ENCODE measurements around the gene CPED1.

The CPED1 gene

GRCh38 chr7:121024611-121025010, 36.1 kb downstream of the CPED1 start:
- no peak overlapping the region for H3K4me3 ChIP-seq (ENCODE audit: low read length)
- H3K9ac ChIP-seq (ENCODE audit: low read length) = no peak overlapping the region
- H3K36me3 ChIP-seq (replicated peaks; ENCODE audit: insufficient read depth, low read length) = no peaks in the 10 kb centered on the region
- DNase-seq = no peak
- H3K27me3 ChIP-seq (replicated peaks; ENCODE audit: insufficient read depth, low read length) = no peaks in the 10 kb centered on the region
- H3F3A ChIP-seq (ENCODE audit: insufficient read depth, low read length) = peaks cover 5% of the 10 kb centered on the region; the same call in 1 of the 2 replicates
- H4K20me1 ChIP-seq (ENCODE audit: insufficient read depth, low read length) = no peaks in the 10 kb centered on the region
- TF ChIP-seq CTCF (IDR thresholded peaks at IDR 0.05; ENCODE audit: low read length) = no peak
- TF ChIP-seq EZH2 (optimal IDR thresholded peaks at IDR 0.05; ENCODE audit: low read depth, low read length) = no peak
- TF ChIP-seq EZH2phosphoT487 (IDR thresholded peaks at IDR 0.05; ENCODE audit: low read length) = no peak
- no peak overlapping the region for H2AFZ ChIP-seq (ENCODE audit: low read length)
- no peaks in the 10 kb centered on the region for H3K9me2 ChIP-seq (replicated peaks; ENCODE audit: insufficient read depth, low read length)
- no peak overlapping the region for H3K4me2 ChIP-seq (ENCODE audit: low read depth, low read length)
- H3K27ac ChIP-seq (ENCODE audit: low read length) = no peak overlapping the region
- no peaks in the 10 kb centered on the region for H3K79me2 ChIP-seq (ENCODE audit: low read length)
- H3K9me3 ChIP-seq (replicated peaks; ENCODE audit: insufficient read depth, low read length) = no peaks in the 10 kb centered on the region
- H3K4me1 ChIP-seq (ENCODE audit: low read length) = peaks cover 10% of the 10 kb centered on the region

GRCh38 chr7:121026159-121026558, 37.6 kb downstream of the CPED1 start:
- Histone ChIP-seq H3K9me3 (replicated peaks; ENCODE audit: insufficient read depth, low read length) (no peaks in the 10 kb centered on the region), H4K20me1 (ENCODE audit: insufficient read depth, low read length) (no peaks in the 10 kb centered on the region), H3K36me3 (replicated peaks; ENCODE audit: insufficient read depth, low read length) (no peaks in the 10 kb centered on the region), H2AFZ (ENCODE audit: low read length) (no peak overlapping the region), H3K4me2 (ENCODE audit: low read depth, low read length) (no peak overlapping the region), H3K4me1 (ENCODE audit: low read length) (peaks cover 10% of the 10 kb centered on the region), H3K4me3 (ENCODE audit: low read length) (no peak overlapping the region), H3K79me2 (ENCODE audit: low read length) (no peaks in the 10 kb centered on the region), H3F3A (ENCODE audit: insufficient read depth, low read length) (peaks cover 5% of the 10 kb centered on the region; the same call in 1 of the 2 replicates), H3K9ac (ENCODE audit: low read length) (no peak overlapping the region), H3K27ac (ENCODE audit: low read length) (no peak overlapping the region), H3K27me3 (replicated peaks; ENCODE audit: insufficient read depth, low read length) (no peaks in the 10 kb centered on the region), H3K9me2 (replicated peaks; ENCODE audit: insufficient read depth, low read length) (no peaks in the 10 kb centered on the region)
- TF ChIP-seq EZH2phosphoT487 (IDR thresholded peaks at IDR 0.05; ENCODE audit: low read length) (no peak), CTCF (IDR thresholded peaks at IDR 0.05; ENCODE audit: low read length) (no peak), EZH2 (optimal IDR thresholded peaks at IDR 0.05; ENCODE audit: low read depth, low read length) (no peak)
- DNase-seq = peak; percentile 21

GRCh38 chr7:121026577-121027111, 38.1 kb downstream of the CPED1 start:
- Histone ChIP-seq H3K4me1 (ENCODE audit: low read length) (peaks cover 10% of the 10 kb centered on the region), H3K27me3 (replicated peaks; ENCODE audit: insufficient read depth, low read length) (no peaks in the 10 kb centered on the region)

More at GRCh38 chr7:121026577-121027111, 38.1 kb downstream of the CPED1 start:
- Histone ChIP-seq H3K9me2 (replicated peaks; ENCODE audit: insufficient read depth, low read length) (no peaks in the 10 kb centered on the region), H3K4me3 (ENCODE audit: low read length) (no peak overlapping the region), H3K9ac (ENCODE audit: low read length) (no peak overlapping the region), H3K36me3 (replicated peaks; ENCODE audit: insufficient read depth, low read length) (no peaks in the 10 kb centered on the region), H3K9me3 (replicated peaks; ENCODE audit: insufficient read depth, low read length) (no peaks in the 10 kb centered on the region), H4K20me1 (ENCODE audit: insufficient read depth, low read length) (no peaks in the 10 kb centered on the region), H3K27ac (ENCODE audit: low read length) (no peak overlapping the region), H3K4me2 (ENCODE audit: low read depth, low read length) (no peak overlapping the region), H3K79me2 (ENCODE audit: low read length) (no peaks in the 10 kb centered on the region), H2AFZ (ENCODE audit: low read length) (no peak overlapping the region), H3F3A (ENCODE audit: insufficient read depth, low read length) (peaks cover 5% of the 10 kb centered on the region; the same call in 1 of the 2 replicates)
- DNase-seq = no peak
- TF ChIP-seq EZH2 (optimal IDR thresholded peaks at IDR 0.05; ENCODE audit: low read depth, low read length) = no peak
- TF ChIP-seq EZH2phosphoT487 (IDR thresholded peaks at IDR 0.05; ENCODE audit: low read length) = no peak
- no peak for TF ChIP-seq CTCF (IDR thresholded peaks at IDR 0.05; ENCODE audit: low read length)
